ENCODE data around the gene FERMT3.

GRCh38 chr11:64230985-64231365 lies 24.5 kb downstream of the FERMT3 start:
- TF ChIP-seq POLR2A (IDR thresholded peaks at IDR 0.05) (no peak), CTCF (IDR thresholded peaks at IDR 0.05) (no peak)
